ENCODE measurements around the gene TTC33. TPM values are rescaled to one million over a fixed set of nuclear protein-coding genes. Genes with fewer than 3 reads are reported as not detected.

The TTC33 gene
- total RNA-seq, 4 donors from 2014 or later: 18.8 to 123 (median 39.7) TPM

- Histone ChIP-seq H3K27ac (no peak overlapping the region), H3K4me1 (peaks cover 0 to 4% of the 10 kb centered on the region in 2 donors), H3K4me3 (no peak overlapping the region), H3K36me3 (no peaks in the 10 kb centered on the region), H3K9me3 (no peaks in the 10 kb centered on the region), H3K27me3 (no peaks in the 10 kb centered on the region)
- intact Hi-C loops (cut with DNase I; ENCODE audit: low total_unique reads): no loop called here
- no peak for DNase-seq
- TF ChIP-seq POLR2A (IDR thresholded peaks at IDR 0.05): no peak
- TF ChIP-seq, protein P1, sequence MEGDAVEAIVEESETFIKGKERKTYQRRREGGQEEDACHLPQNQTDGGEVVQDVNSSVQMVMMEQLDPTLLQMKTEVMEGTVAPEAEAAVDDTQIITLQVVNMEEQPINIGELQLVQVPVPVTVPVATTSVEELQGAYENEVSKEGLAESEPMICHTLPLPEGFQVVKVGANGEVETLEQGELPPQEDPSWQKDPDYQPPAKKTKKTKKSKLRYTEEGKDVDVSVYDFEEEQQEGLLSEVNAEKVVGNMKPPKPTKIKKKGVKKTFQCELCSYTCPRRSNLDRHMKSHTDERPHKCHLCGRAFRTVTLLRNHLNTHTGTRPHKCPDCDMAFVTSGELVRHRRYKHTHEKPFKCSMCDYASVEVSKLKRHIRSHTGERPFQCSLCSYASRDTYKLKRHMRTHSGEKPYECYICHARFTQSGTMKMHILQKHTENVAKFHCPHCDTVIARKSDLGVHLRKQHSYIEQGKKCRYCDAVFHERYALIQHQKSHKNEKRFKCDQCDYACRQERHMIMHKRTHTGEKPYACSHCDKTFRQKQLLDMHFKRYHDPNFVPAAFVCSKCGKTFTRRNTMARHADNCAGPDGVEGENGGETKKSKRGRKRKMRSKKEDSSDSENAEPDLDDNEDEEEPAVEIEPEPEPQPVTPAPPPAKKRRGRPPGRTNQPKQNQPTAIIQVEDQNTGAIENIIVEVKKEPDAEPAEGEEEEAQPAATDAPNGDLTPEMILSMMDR (IDR thresholded peaks at IDR 0.05): no peak
Measured at GRCh38 chr5:40784027-40784653, 28.4 kb upstream of the TTC33 start.

- H3K4me1 ChIP-seq: peaks cover 0 to 4% of the 10 kb centered on the region in 2 donors
- TF ChIP-seq POLR2A (IDR thresholded peaks at IDR 0.05): no peak
- TF ChIP-seq, protein P1 (IDR thresholded peaks at IDR 0.05): no peak
- H3K27me3 ChIP-seq: no peaks in the 10 kb centered on the region
- H3K36me3 ChIP-seq: no peaks in the 10 kb centered on the region
- intact Hi-C loops (cut with DNase I; ENCODE audit: low total_unique reads): no loop called here
- H3K27ac ChIP-seq: no peak overlapping the region
- no peaks in the 10 kb centered on the region for H3K9me3 ChIP-seq
- no peak for DNase-seq
- H3K4me3 ChIP-seq: no peak overlapping the region
Measured at GRCh38 chr5:40781843-40782409, 26.2 kb upstream of the TTC33 start.

GRCh38 chr5:40780858-40781257 is 25.1 kb upstream of the TTC33 start:
- Histone ChIP-seq H3K27ac (no peak overlapping the region), H3K4me1 (peaks cover 0 to 4% of the 10 kb centered on the region in 2 donors), H3K4me3 (no peak overlapping the region), H3K9me3 (no peaks in the 10 kb centered on the region), H3K27me3 (no peaks in the 10 kb centered on the region), H3K36me3 (no peaks in the 10 kb centered on the region)
- DNase-seq: no peak
- TF ChIP-seq, protein P1 (IDR thresholded peaks at IDR 0.05): no peak
- TF ChIP-seq POLR2A (IDR thresholded peaks at IDR 0.05): no peak
- intact Hi-C loops (cut with DNase I; ENCODE audit: low total_unique reads): no loop called here

- Histone ChIP-seq H3K4me3 (no peak overlapping the region), H3K27me3 (no peaks in the 10 kb centered on the region)
- no peak for TF ChIP-seq POLR2A (IDR thresholded peaks at IDR 0.05)
- TF ChIP-seq, protein P1 (IDR thresholded peaks at IDR 0.05): no peak
Measured at GRCh38 chr5:40780199-40780598, 24.4 kb upstream of the TTC33 start.

DNA sequence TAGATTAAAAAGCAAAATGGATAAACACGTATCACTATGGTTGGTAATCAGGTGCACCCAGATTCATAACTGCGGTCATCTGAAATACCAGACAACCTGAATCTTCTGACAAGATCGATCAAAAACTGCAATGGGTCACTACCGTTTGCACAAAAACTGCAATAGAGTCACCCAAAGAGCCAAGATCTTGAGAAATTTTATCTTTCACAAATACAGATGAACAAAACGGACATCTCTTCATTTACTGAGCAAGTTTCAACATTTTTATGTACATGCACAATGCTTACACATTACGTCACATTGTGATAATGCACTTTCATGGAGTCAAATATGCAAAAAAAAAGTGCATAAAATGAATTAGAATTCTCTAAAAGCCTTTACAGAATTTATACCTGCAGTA is 23.8 kb upstream of the TTC33 start:
- no peak overlapping the region for H3K27ac ChIP-seq
- no peaks in the 10 kb centered on the region for H3K27me3 ChIP-seq
- H3K4me1 ChIP-seq: peaks cover 0 to 4% of the 10 kb centered on the region in 2 donors
- no peak overlapping the region for H3K4me3 ChIP-seq
- TF ChIP-seq, protein P1 (IDR thresholded peaks at IDR 0.05): no peak
- no peak for TF ChIP-seq POLR2A (IDR thresholded peaks at IDR 0.05)
- H3K9me3 ChIP-seq: no peaks in the 10 kb centered on the region
- intact Hi-C loops (cut with DNase I; ENCODE audit: low total_unique reads): no loop called here
- no peaks in the 10 kb centered on the region for H3K36me3 ChIP-seq
- no peak for DNase-seq

More at GRCh38 chr5:40780199-40780598, 24.4 kb upstream of the TTC33 start:
- Histone ChIP-seq H3K27ac (no peak overlapping the region), H3K4me1 (peaks cover 0 to 4% of the 10 kb centered on the region in 2 donors), H3K9me3 (no peaks in the 10 kb centered on the region), H3K36me3 (no peaks in the 10 kb centered on the region)
- no peak for DNase-seq
- intact Hi-C loops (cut with DNase I; ENCODE audit: low total_unique reads): no loop called here
